Measurements from ENCODE around the gene SLC43A2.

The SLC43A2 gene

GRCh38 chr17:1621273-1621954 is 7.2 kb downstream of the SLC43A2 start:
- no peak for DNase-seq

GRCh38 chr17:1620486-1620885 is 8.1 kb downstream of the SLC43A2 start:
- no peak for DNase-seq

GRCh38 chr17:1617620-1618174 is 10.9 kb downstream of the SLC43A2 start:
- DNase-seq: no peak

- no peak for DNase-seq
Measured at GRCh38 chr17:1616101-1616500, 12.5 kb downstream of the SLC43A2 start.

GRCh38 chr17:1612400-1612799 is 16.2 kb downstream of the SLC43A2 start:
- DNase-seq: no peak

- DNase-seq: no peak
Measured at GRCh38 chr17:1611715-1612114, 16.9 kb downstream of the SLC43A2 start.

GRCh38 chr17:1608676-1609075 is 20.0 kb downstream of the SLC43A2 start:
- no peak for DNase-seq

- DNase-seq: no peak
Measured at GRCh38 chr17:1607971-1608320, 20.7 kb downstream of the SLC43A2 start.

- no peak for DNase-seq
Measured at GRCh38 chr17:1606352-1606985, 22.2 kb downstream of the SLC43A2 start.

GRCh38 chr17:1605681-1606351 is 22.8 kb downstream of the SLC43A2 start:
- DNase-seq: no peak

- no peak for DNase-seq
Measured at GRCh38 chr17:1604831-1605528, 23.7 kb downstream of the SLC43A2 start.

- DNase-seq: no peak
Measured at GRCh38 chr17:1601571-1601970, 27.1 kb downstream of the SLC43A2 start.

GRCh38 chr17:1598399-1599095 is 30.1 kb downstream of the SLC43A2 start:
- no peak for DNase-seq

GRCh38 chr17:1597861-1598342 is 30.7 kb downstream of the SLC43A2 start:
- DNase-seq: no peak

- DNase-seq: no peak
Measured at GRCh38 chr17:1593630-1593931, 35.1 kb downstream of the SLC43A2 start.

GRCh38 chr17:1592751-1593629 is 35.6 kb downstream of the SLC43A2 start:
- DNase-seq: no peak

GRCh38 chr17:1591474-1592090 is 37.1 kb downstream of the SLC43A2 start:
- no peak for DNase-seq

- no peak for DNase-seq
Measured at GRCh38 chr17:1590747-1591473, 37.7 kb downstream of the SLC43A2 start.

GRCh38 chr17:1590029-1590746 is 38.4 kb downstream of the SLC43A2 start:
- no peak for DNase-seq
